ENCODE data around the gene DIS3L2.

DNA sequence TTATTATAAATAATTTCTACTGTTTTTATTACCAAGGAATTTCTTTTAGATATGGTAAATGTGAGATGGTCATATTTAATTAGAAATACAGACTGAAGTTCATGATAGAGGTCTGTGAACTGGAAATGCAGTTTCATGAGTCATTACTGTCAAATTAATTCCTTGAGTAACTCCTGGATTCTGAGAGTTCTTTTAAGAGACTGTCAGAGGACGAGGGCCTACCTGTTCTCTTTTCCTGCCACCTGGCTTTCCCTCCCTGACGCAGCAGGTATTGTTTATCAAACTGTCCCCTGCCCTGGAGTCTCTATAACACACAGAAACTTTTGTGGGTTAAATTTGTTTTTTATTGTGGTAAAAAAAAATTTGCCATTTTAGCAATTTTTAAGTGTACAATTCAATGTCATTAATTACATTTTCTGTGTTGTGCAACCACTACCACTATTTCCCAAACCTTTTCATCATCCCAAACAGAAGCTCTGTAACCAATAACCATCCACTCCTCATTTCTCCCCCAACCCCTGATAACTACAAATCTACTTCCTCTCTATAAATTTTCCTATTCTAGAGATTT lies 142.6 kb downstream of the DIS3L2 start:
- TF ChIP-seq ZFP3 (CRISPR knock-in tag; IDR thresholded peaks at IDR 0.05) = no peak
- TF ChIP-seq, protein P1, sequence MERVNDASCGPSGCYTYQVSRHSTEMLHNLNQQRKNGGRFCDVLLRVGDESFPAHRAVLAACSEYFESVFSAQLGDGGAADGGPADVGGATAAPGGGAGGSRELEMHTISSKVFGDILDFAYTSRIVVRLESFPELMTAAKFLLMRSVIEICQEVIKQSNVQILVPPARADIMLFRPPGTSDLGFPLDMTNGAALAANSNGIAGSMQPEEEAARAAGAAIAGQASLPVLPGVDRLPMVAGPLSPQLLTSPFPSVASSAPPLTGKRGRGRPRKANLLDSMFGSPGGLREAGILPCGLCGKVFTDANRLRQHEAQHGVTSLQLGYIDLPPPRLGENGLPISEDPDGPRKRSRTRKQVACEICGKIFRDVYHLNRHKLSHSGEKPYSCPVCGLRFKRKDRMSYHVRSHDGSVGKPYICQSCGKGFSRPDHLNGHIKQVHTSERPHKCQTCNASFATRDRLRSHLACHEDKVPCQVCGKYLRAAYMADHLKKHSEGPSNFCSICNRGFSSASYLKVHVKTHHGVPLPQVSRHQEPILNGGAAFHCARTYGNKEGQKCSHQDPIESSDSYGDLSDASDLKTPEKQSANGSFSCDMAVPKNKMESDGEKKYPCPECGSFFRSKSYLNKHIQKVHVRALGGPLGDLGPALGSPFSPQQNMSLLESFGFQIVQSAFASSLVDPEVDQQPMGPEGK (CRISPR knock-in tag; IDR thresholded peaks at IDR 0.05; ENCODE audit: borderline replicate concordance) = no peak
- TF ChIP-seq ZFP30 (CRISPR knock-in tag; IDR thresholded peaks at IDR 0.05) = no peak
- TF ChIP-seq ZNF565 (CRISPR knock-in tag; conservative IDR thresholded peaks at IDR 0.05; ENCODE audit: low read depth) = no peak
- TF ChIP-seq PPARA (CRISPR knock-in tag; IDR thresholded peaks at IDR 0.05; ENCODE audit: borderline replicate concordance) = no peak
- no peak for TF ChIP-seq ZC3H10 (CRISPR knock-in tag; IDR thresholded peaks at IDR 0.05)
- no peak for TF ChIP-seq BACH2 (CRISPR knock-in tag; IDR thresholded peaks at IDR 0.05; ENCODE audit: borderline replicate concordance)
- no peak for TF ChIP-seq TSHZ2 (CRISPR knock-in tag; IDR thresholded peaks at IDR 0.05)
- TF ChIP-seq, protein P2, sequence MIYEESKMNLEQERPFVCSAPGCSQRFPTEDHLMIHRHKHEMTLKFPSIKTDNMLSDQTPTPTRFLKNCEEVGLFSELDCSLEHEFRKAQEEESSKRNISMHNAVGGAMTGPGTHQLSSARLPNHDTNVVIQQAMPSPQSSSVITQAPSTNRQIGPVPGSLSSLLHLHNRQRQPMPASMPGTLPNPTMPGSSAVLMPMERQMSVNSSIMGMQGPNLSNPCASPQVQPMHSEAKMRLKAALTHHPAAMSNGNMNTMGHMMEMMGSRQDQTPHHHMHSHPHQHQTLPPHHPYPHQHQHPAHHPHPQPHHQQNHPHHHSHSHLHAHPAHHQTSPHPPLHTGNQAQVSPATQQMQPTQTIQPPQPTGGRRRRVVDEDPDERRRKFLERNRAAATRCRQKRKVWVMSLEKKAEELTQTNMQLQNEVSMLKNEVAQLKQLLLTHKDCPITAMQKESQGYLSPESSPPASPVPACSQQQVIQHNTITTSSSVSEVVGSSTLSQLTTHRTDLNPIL (CRISPR knock-in tag; IDR thresholded peaks at IDR 0.05; ENCODE audit: low read depth) = no peak
- TF ChIP-seq CSDC2 (CRISPR knock-in tag; IDR thresholded peaks at IDR 0.05) = no peak
- no peak for TF ChIP-seq ARNTL (CRISPR knock-in tag; IDR thresholded peaks at IDR 0.05; ENCODE audit: borderline replicate concordance, low read depth)
- TF ChIP-seq GLIS3 (CRISPR knock-in tag; IDR thresholded peaks at IDR 0.05) = no peak
- no peak for TF ChIP-seq RARB (CRISPR knock-in tag; IDR thresholded peaks at IDR 0.05)

All from SK-N-SH treated with all-trans-retinoic acid at 6 μM for 48 hours (cell line).